ENCODE results near the gene FSTL3.
A peak's percentile ranks its signal among the peaks of the same experiment; 100 is the strongest.

Gene FSTL3

GRCh38 chr19:708154-709143, 32.3 kb downstream of the FSTL3 start, which contains the start of gene PALM:
PALM (plus strand) TSS chr19:708935; CDS start chr19:709147, 212 bp downstream.
- no peak for TF ChIP-seq CTCF (IDR thresholded peaks at IDR 0.05; ENCODE audit: low read depth, low read length)
- peak within 1 kb of the TSS; percentile 27; the same call in 1 of the 2 replicates for H3K4me3 ChIP-seq (ENCODE audit: low read depth, low read length)

- H3K4me3 ChIP-seq (ENCODE audit: low read depth, low read length), result peak overlapping the region; percentile 27; the same call in 1 of the 2 replicates
- no peak for TF ChIP-seq CTCF (IDR thresholded peaks at IDR 0.05; ENCODE audit: low read depth, low read length)
These were observed 33.2 kb downstream of the FSTL3 start for GRCh38 chr19:709196-709964.

GRCh38 chr19:709965-710571, 33.9 kb downstream of the FSTL3 start:
- H3K4me3 ChIP-seq (ENCODE audit: low read depth, low read length), result no peak overlapping the region
- TF ChIP-seq CTCF (IDR thresholded peaks at IDR 0.05; ENCODE audit: low read depth, low read length), result no peak

- no peak for TF ChIP-seq CTCF (IDR thresholded peaks at IDR 0.05; ENCODE audit: low read depth, low read length)
- no peak overlapping the region for H3K4me3 ChIP-seq (ENCODE audit: low read depth, low read length)
These were observed 34.6 kb downstream of the FSTL3 start for GRCh38 chr19:710767-711166.

GRCh38 chr19:711254-711653, 35.1 kb downstream of the FSTL3 start:
- no peak for TF ChIP-seq CTCF (IDR thresholded peaks at IDR 0.05; ENCODE audit: low read depth, low read length)
- no peak overlapping the region for H3K4me3 ChIP-seq (ENCODE audit: low read depth, low read length)

GRCh38 chr19:715347-715746, 39.2 kb downstream of the FSTL3 start:
- H3K4me3 ChIP-seq (ENCODE audit: low read depth, low read length), result no peak overlapping the region
- no peak for TF ChIP-seq CTCF (IDR thresholded peaks at IDR 0.05; ENCODE audit: low read depth, low read length)
